Breast epithelium (tissue), 3 donors: Measurements from ENCODE around the gene ASB3.

Experiments used
- POLR2A ChIP-seq: fragments of 450-650 bp; IDR thresholded peaks from one replicate; pipeline ENCODE4 v1.6.1; 2016; ENCODE audit warnings: antibody characterized with exemption, mild to moderate bottlenecking, moderate library complexity
- TF ChIP-seq, protein P1 (sequence below), 3 donors: fragments of 450-650 bp; IDR thresholded peaks; one replicate each; pipeline ENCODE4 v1.5.1; 2016 to 2017; ENCODE audit warnings: antibody characterized with exemption in 3 of 3, mild to moderate bottlenecking in 3 of 3, moderate library complexity in 3 of 3

DNA sequence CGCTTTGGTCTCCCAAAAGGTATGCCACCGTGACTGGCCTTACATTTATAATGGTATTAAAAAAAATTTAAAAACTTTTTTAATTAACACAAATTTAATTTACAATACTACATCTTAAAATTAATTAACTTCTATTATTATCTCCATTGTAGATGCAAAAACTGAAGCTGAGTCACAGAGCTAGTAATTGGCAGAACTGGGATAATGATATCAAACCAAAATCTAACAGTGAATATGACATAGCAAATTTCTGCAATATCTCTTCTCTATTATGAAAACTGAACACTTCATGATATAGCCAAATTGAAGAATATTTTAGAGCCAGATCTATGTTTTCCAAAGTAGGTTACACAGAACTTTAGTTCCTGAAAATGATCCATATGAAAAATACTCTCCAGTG lies 85.5 kb downstream of the ASB3 start:
- no peak for TF ChIP-seq POLR2A
- TF ChIP-seq, protein P1, sequence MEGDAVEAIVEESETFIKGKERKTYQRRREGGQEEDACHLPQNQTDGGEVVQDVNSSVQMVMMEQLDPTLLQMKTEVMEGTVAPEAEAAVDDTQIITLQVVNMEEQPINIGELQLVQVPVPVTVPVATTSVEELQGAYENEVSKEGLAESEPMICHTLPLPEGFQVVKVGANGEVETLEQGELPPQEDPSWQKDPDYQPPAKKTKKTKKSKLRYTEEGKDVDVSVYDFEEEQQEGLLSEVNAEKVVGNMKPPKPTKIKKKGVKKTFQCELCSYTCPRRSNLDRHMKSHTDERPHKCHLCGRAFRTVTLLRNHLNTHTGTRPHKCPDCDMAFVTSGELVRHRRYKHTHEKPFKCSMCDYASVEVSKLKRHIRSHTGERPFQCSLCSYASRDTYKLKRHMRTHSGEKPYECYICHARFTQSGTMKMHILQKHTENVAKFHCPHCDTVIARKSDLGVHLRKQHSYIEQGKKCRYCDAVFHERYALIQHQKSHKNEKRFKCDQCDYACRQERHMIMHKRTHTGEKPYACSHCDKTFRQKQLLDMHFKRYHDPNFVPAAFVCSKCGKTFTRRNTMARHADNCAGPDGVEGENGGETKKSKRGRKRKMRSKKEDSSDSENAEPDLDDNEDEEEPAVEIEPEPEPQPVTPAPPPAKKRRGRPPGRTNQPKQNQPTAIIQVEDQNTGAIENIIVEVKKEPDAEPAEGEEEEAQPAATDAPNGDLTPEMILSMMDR (IDR thresholded peaks at IDR 0.05): no peak
